H1 (cell line): Measurements from ENCODE around the gene SLC39A11. TPM values are rescaled to one million over a fixed set of nuclear protein-coding genes. Genes with fewer than 3 reads are reported as not detected.

Experiments used
- CTCF ChIA-PET: fragments of 300-600 bp; sonication (Branson Sonifier 250); formaldehyde crosslinking; loops from one replicate; lab custom pipeline; 2021; ENCODE audit not compliant: partially characterized antibody; lab: Charles Lee
- POLR2A ChIA-PET: fragments of 300-600 bp; sonication (Branson Sonifier 250); formaldehyde crosslinking; loops from one replicate; lab custom pipeline; 2021; ENCODE audit warnings: inconsistent platforms; ENCODE audit not compliant: partially characterized antibody; lab: Charles Lee
- DNase-seq, 2 experiments: peaks; one replicate each; pipeline versions ENCODE4 v3.0.0 to v3.0.0-alpha.2; 2010 to 2022; ENCODE audit warnings: low spot score in 2 of 2, low read depth in 1 of 2, mixed read lengths in 1 of 2
- FAIRE-seq: peaks from 2 replicates; lab custom pipeline; 2011; peaks lifted over from hg19 to GRCh38; lab: Jason Lieb, UNC
- H2AFZ ChIP-seq: 2 replicates; pipeline ENCODE4 v1.8.1; 2012; ENCODE audit warnings: low read length, inconsistent platforms
- H2AK5ac ChIP-seq: 2 replicates; pipeline ENCODE4 v1.6.1; 2013; ENCODE audit warnings: low read depth, low read length
- H2BK120ac ChIP-seq: replicated peaks from 2 replicates; pipeline ENCODE3; 2013; ENCODE audit warnings: low read depth, low read length, inconsistent platforms
- H2BK12ac ChIP-seq: 2 replicates; pipeline ENCODE4 v1.6.1; 2013; ENCODE audit warnings: low read depth, low read length
- H2BK15ac ChIP-seq: 2 replicates; pipeline ENCODE4 v1.6.1; 2013; ENCODE audit warnings: low read length
- H2BK20ac ChIP-seq: 2 replicates; pipeline ENCODE4 v1.6.1; 2013; ENCODE audit warnings: low read length
- H2BK5ac ChIP-seq: 2 replicates; pipeline ENCODE4 v1.6.1; 2013; ENCODE audit warnings: low read depth, low read length
- H3K14ac ChIP-seq: 2 replicates; pipeline ENCODE4 v1.6.1; 2013; ENCODE audit warnings: inconsistent platforms; ENCODE audit not compliant: insufficient read length
- H3K18ac ChIP-seq: 2 replicates; pipeline ENCODE4 v1.6.1; 2013; ENCODE audit warnings: low read length; ENCODE audit errors: extremely low read depth
- H3K23ac ChIP-seq: 2 replicates; pipeline ENCODE4 v1.6.1; 2013; ENCODE audit warnings: inconsistent platforms; ENCODE audit not compliant: insufficient read length
- H3K23me2 ChIP-seq: 2 replicates; pipeline ENCODE4 v1.6.1; 2013; ENCODE audit warnings: low read depth, low read length
- H3K27ac ChIP-seq: 2 replicates; pipeline ENCODE4 v1.6.1; 2011; ENCODE audit warnings: low read depth, low read length, inconsistent platforms
- H3K27me3 ChIP-seq, 4 experiments: replicated peaks in 1 of 4; 1 replicate in 1 of 4; 2 replicates in 3 of 4; pipeline versions ENCODE4 v1.6.1 to v1.8.1; 2011 to 2013; ENCODE audit warnings: low read length in 3 of 4, mild to moderate bottlenecking in 3 of 4, inconsistent platforms in 2 of 4, mixed read lengths in 2 of 4, moderate library complexity in 1 of 4; ENCODE audit not compliant: control insufficient read depth in 3 of 4, insufficient read depth in 3 of 4; ENCODE audit errors: extremely low read depth in 1 of 4
- H3K36me3 ChIP-seq, 4 experiments: 2 replicates each; pipeline versions ENCODE4 v1.6.1 to v1.8.1; 2011 to 2013; ENCODE audit warnings: mild to moderate bottlenecking in 4 of 4, low read length in 3 of 4, moderate library complexity in 2 of 4, control low read depth in 1 of 4, inconsistent platforms in 1 of 4; ENCODE audit not compliant: insufficient read depth in 4 of 4, control insufficient read depth in 2 of 4
- H3K4ac ChIP-seq: replicated peaks from 2 replicates; pipeline ENCODE3; 2013; ENCODE audit warnings: low read length, low read depth, mixed read lengths, inconsistent platforms; ENCODE audit not compliant: insufficient read length
- H3K4me1 ChIP-seq, 4 experiments: replicated peaks in 1 of 4; 1 replicate in 1 of 4; 2 replicates in 3 of 4; pipeline versions ENCODE4 v1.6.1 to v1.8.1; 2011 to 2013; ENCODE audit warnings: low read length in 3 of 4, inconsistent platforms in 2 of 4, mixed read lengths in 1 of 4; ENCODE audit not compliant: insufficient read depth in 4 of 4, control insufficient read depth in 3 of 4
- H3K4me2 ChIP-seq, 2 experiments: 2 replicates each; pipeline versions ENCODE4 v1.6.1 to v1.8.1; 2011 to 2013; ENCODE audit warnings: low read depth in 2 of 2, low read length in 2 of 2, control low read depth in 1 of 2, inconsistent platforms in 1 of 2, mild to moderate bottlenecking in 1 of 2; ENCODE audit not compliant: insufficient read depth in 1 of 2
- H3K4me3 ChIP-seq, 4 experiments: fragments of 200-600, 300-600 bp in 1 of 4; sonication (generic), shearing (Covaris generic), sonication (Bioruptor Twin) in 1 of 4; 2 replicates each; pipeline versions ENCODE4 v1.5.1 to v1.8.1; 2011 to 2016; ENCODE audit warnings: low read length in 4 of 4, low read depth in 3 of 4, control low read depth in 2 of 4, inconsistent platforms in 2 of 4, mild to moderate bottlenecking in 2 of 4, mixed read lengths in 1 of 4, moderate library complexity in 1 of 4; ENCODE audit not compliant: insufficient read depth in 2 of 4; ENCODE audit errors: extremely low read depth in 1 of 4
- H3K56ac ChIP-seq: replicated peaks from 2 replicates; pipeline ENCODE3; 2013; ENCODE audit warnings: low read depth, mild to moderate bottlenecking, mixed read lengths, low read length, inconsistent platforms; ENCODE audit not compliant: insufficient read length
- H3K79me1 ChIP-seq: 2 replicates; pipeline ENCODE4 v1.6.1; 2013; ENCODE audit warnings: low read depth, low read length, control low read depth
- H3K79me2 ChIP-seq, 2 experiments: 2 replicates each; pipeline versions ENCODE4 v1.6.1 to v1.8.1; 2012 to 2013; ENCODE audit warnings: low read length in 2 of 2, mild to moderate bottlenecking in 2 of 2, inconsistent platforms in 1 of 2; ENCODE audit not compliant: insufficient read depth in 2 of 2, control insufficient read depth in 1 of 2
- H3K9ac ChIP-seq, 4 experiments: replicated peaks in 1 of 4; 1 replicate in 1 of 4; 2 replicates in 3 of 4; pipeline versions ENCODE4 v1.6.1 to v1.8.1; 2011 to 2013; ENCODE audit warnings: low read depth in 3 of 4, low read length in 3 of 4, control low read depth in 2 of 4, mild to moderate bottlenecking in 2 of 4, moderate library complexity in 2 of 4, inconsistent platforms in 1 of 4; ENCODE audit errors: extremely low read depth in 1 of 4
- H3K9me3 ChIP-seq, 2 experiments: 2 replicates each; pipeline versions ENCODE4 v1.6.1 to v1.8.1; 2012 to 2013; ENCODE audit warnings: mild to moderate bottlenecking in 2 of 2, moderate library complexity in 2 of 2, control low read depth in 1 of 2, inconsistent platforms in 1 of 2, low read depth in 1 of 2, low read length in 1 of 2, mixed read lengths in 1 of 2; ENCODE audit not compliant: insufficient read depth in 2 of 2
- H4K20me1 ChIP-seq, 2 experiments: replicated peaks in 1 of 2; 2 replicates each; pipeline versions ENCODE3 to v1.8.1; 2011 to 2013; ENCODE audit warnings: inconsistent platforms in 2 of 2, low read length in 2 of 2, mild to moderate bottlenecking in 1 of 2; ENCODE audit not compliant: insufficient read depth in 2 of 2, control insufficient read depth in 1 of 2
- H4K5ac ChIP-seq: 2 replicates; pipeline ENCODE4 v1.6.1; 2013; ENCODE audit warnings: low read length, low read depth, mixed read lengths, inconsistent platforms; ENCODE audit not compliant: insufficient read length
- H4K8ac ChIP-seq: 2 replicates; pipeline ENCODE4 v1.8.0; 2013; ENCODE audit warnings: mild to moderate bottlenecking, moderate library complexity, low read length, inconsistent platforms; ENCODE audit not compliant: insufficient read depth; ENCODE audit errors: extremely low read depth
- H4K91ac ChIP-seq: replicated peaks from 2 replicates; pipeline ENCODE3; 2013; ENCODE audit warnings: low read length, mixed read lengths, inconsistent platforms; ENCODE audit not compliant: insufficient read length
- ASH2L ChIP-seq: fragments of 200-600, 300-600 bp; sonication (generic); IDR thresholded peaks from one replicate; pipeline ENCODE4 v1.7.1; 2017; ENCODE audit warnings: low read length
- CBX8 ChIP-seq: fragments of 300-800, 300-1000 bp; sonication (generic); IDR thresholded peaks from 2 replicates; pipeline ENCODE4 v1.7.1; 2016; ENCODE audit warnings: low read depth, low read length, borderline replicate concordance
- CHD2 ChIP-seq: IDR thresholded peaks from 2 replicates; pipeline ENCODE4 v1.6.1; 2012; ENCODE audit warnings: low read length, improper control_type of control experiment
- CTBP2 ChIP-seq: IDR thresholded peaks from 2 replicates; pipeline ENCODE4 v1.7.0; 2011; ENCODE audit warnings: borderline replicate concordance, mild to moderate bottlenecking, moderate library complexity, mixed read lengths, low read length; ENCODE audit not compliant: insufficient read depth, insufficient read length
- JUN ChIP-seq: IDR thresholded peaks from 2 replicates; pipeline ENCODE4 v1.6.1; 2011; ENCODE audit warnings: low read depth, mild to moderate bottlenecking, improper control_type of control experiment, low read length
- KDM1A ChIP-seq: fragments of 200-600, 300-600 bp; sonication (generic); IDR thresholded peaks from 2 replicates; pipeline ENCODE4 v1.7.1; 2016; ENCODE audit warnings: mild to moderate bottlenecking, low read length, borderline replicate concordance
- MAFK ChIP-seq: IDR thresholded peaks from 2 replicates; pipeline ENCODE4 v1.6.1; 2012; ENCODE audit warnings: low read depth, mild to moderate bottlenecking, improper control_type of control experiment, low read length
- POLR2A ChIP-seq, 2 experiments: IDR thresholded peaks; 1 replicate in 1 of 2; 2 replicates in 1 of 2; pipeline ENCODE4 v1.6.1; 2011; ENCODE audit warnings: low read depth in 2 of 2, low read length in 2 of 2, mild to moderate bottlenecking in 2 of 2; ENCODE audit errors: control extremely low read depth in 1 of 2
- SP1 ChIP-seq: IDR thresholded peaks from 2 replicates; pipeline ENCODE4 v1.6.1; 2011; ENCODE audit warnings: low read depth, low read length
- SUZ12 ChIP-seq: fragments of 200-600 bp; sonication (generic); IDR thresholded peaks from 2 replicates; pipeline ENCODE4 v1.6.1; 2012; ENCODE audit warnings: mild to moderate bottlenecking, inconsistent platforms, low read length, moderate library complexity, mixed read lengths
- TEAD4 ChIP-seq: IDR thresholded peaks from 2 replicates; pipeline ENCODE4 v1.6.1; 2012; ENCODE audit warnings: low read depth, low read length, inconsistent platforms, mixed read lengths
- WGBS, 2 experiments: shearing (Covaris generic) in 1 of 2; methylation state at CpG; one replicate each; pipeline versions ENCODE4 v1.1.6 to v1.1.7; 2013 to 2015; ENCODE audit warnings: low lambda C conversion rate in 2 of 2, mixed read lengths in 2 of 2, inconsistent platforms in 1 of 2, low coverage in 1 of 2, missing lambda C conversion rate in 1 of 2; ENCODE audit not compliant: insufficient replicate concordance in 2 of 2, insufficient coverage in 1 of 2, insufficient read length in 1 of 2; ENCODE audit errors: extremely low coverage in 1 of 2, missing lambda C conversion rate in 1 of 2; 5-methylcytosine and 5-hydroxymethylcytosine counted together
- polyA plus RNA-seq, 7 experiments: library from polyadenylated mRNA; depleted of rRNA in 3 of 7; stranded (reverse) in 5 of 7; unstranded in 2 of 7; fragments of >200 nt in 5 of 7; fragments of 200-250 nt in 2 of 7; gene quantifications; 1 replicate in 5 of 7; 2 replicates in 1 of 7; 4 replicates in 1 of 7; pipeline versions ENCODE4 v1.2.1 to v1.2.3, GENCODE V29; 2011 to 2013; ENCODE audit warnings: missing spikeins in 2 of 7, mixed read lengths in 2 of 7
- total RNA-seq: library from RNA; stranded (reverse); fragmentation: NEBNext Ultra II Directional; extraction: Animal tissue kit (Norgen Biotek cat#: 25700); gene quantifications from 2 replicates; pipeline ENCODE4 v1.2.1, GENCODE V29; 2021
- TF ChIP-seq, protein P1 (sequence below): IDR thresholded peaks from 2 replicates; pipeline ENCODE4 v1.6.1; 2012; ENCODE audit warnings: inconsistent platforms
- TF ChIP-seq, protein P2 (sequence below): IDR thresholded peaks from 2 replicates; pipeline ENCODE4 v1.6.1; 2012; ENCODE audit warnings: low read length, inconsistent platforms

Gene SLC39A11
- total and polyA plus RNA-seq, 2 of the 8 experiments (the other 6 are each of a cell fraction or from before 2014, with no cell fraction given): 12.2 to 19.6 TPM

DNA sequence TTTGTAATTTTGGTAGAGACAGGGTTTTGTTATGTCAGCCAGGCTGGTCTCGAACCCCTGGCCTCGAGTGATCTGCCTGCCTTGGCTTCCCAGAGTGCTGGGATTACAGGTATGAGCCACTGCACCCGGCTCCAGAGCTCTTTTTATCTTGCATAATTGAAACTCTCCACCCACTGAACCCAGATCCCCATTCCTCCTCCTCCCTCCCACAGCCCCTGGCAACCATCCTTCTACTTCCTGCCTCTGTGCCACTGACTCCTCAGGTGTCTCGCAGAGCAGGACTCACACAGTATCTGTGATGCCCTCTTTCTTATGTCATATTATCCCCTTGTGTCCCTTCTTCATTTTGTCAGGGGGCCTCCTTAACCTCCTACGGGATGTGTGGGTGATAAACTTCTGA is 340.7 kb downstream of the SLC39A11 start:
- no peak overlapping the region for H3K23ac ChIP-seq
- no peak overlapping the region for H2AK5ac ChIP-seq
- no peaks in the 10 kb centered on the region for H3K79me1 ChIP-seq
- FAIRE-seq: no peak
- CTCF ChIA-PET: interaction anchor here (1.4 to 1.7 kb wide), 4 partner anchors 12 to 234 kb away, joined by 3 to 8 read pairs (median 4); no protein-coding TSS in a partner anchor
- no peaks in the 10 kb centered on the region for H4K20me1 ChIP-seq
- no peak overlapping the region for H2AFZ ChIP-seq
- no peak overlapping the region for H4K8ac ChIP-seq
- no peaks in the 10 kb centered on the region for H3K23me2 ChIP-seq
- H3K4me2 ChIP-seq: no peak overlapping the region
- no peak overlapping the region for H3K4ac ChIP-seq
- no peak overlapping the region for H2BK12ac ChIP-seq
- H3K79me2 ChIP-seq: no peaks in the 10 kb centered on the region
- no peak overlapping the region for H3K27ac ChIP-seq
- no peak overlapping the region for H3K56ac ChIP-seq
- H4K91ac ChIP-seq: no peak overlapping the region
- no peak for DNase-seq
- no peaks in the 10 kb centered on the region for H3K4me1 ChIP-seq
- H2BK15ac ChIP-seq: no peak overlapping the region
- no peak overlapping the region for H2BK5ac ChIP-seq
- H3K9ac ChIP-seq: no peak overlapping the region
- H4K5ac ChIP-seq: no peak overlapping the region
- H2BK120ac ChIP-seq: no peak overlapping the region
- WGBS, 2 experiments: 96% methylated on average over 5 of the region's 5 CpGs; no CpG with 5 or more reads in 1 of the 2 experiments
- H3K14ac ChIP-seq: no peak overlapping the region
- no peaks in the 10 kb centered on the region for H3K36me3 ChIP-seq
- H3K4me3 ChIP-seq: no peak overlapping the region
- no peak overlapping the region for H3K18ac ChIP-seq
- no peak overlapping the region for H2BK20ac ChIP-seq
- POLR2A ChIA-PET: interaction anchor here (0.7 kb wide), 1 partner anchor 257 kb away, joined by 3 read pairs; no protein-coding TSS in a partner anchor
- peaks cover 0 to 2% of the 10 kb centered on the region in 2 experiments; a peak in 1 of 4 replicates for H3K9me3 ChIP-seq
- H3K27me3 ChIP-seq: no peaks in the 10 kb centered on the region
- TF ChIP-seq SP1 (no peak), ASH2L (no peak), CHD2 (no peak), CTBP2 (no peak), SUZ12 (no peak), CBX8 (no peak), JUN (no peak), TEAD4 (no peak), KDM1A (no peak), MAFK (no peak), POLR2A (IDR thresholded peaks at IDR 0.05; ENCODE audit: control extremely low read depth in 1 of 2, low read depth in 2 of 2, low read length in 2 of 2) (no peak)
- TF ChIP-seq, protein P1, sequence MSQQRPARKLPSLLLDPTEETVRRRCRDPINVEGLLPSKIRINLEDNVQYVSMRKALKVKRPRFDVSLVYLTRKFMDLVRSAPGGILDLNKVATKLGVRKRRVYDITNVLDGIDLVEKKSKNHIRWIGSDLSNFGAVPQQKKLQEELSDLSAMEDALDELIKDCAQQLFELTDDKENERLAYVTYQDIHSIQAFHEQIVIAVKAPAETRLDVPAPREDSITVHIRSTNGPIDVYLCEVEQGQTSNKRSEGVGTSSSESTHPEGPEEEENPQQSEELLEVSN: no peak
- TF ChIP-seq, protein P2, sequence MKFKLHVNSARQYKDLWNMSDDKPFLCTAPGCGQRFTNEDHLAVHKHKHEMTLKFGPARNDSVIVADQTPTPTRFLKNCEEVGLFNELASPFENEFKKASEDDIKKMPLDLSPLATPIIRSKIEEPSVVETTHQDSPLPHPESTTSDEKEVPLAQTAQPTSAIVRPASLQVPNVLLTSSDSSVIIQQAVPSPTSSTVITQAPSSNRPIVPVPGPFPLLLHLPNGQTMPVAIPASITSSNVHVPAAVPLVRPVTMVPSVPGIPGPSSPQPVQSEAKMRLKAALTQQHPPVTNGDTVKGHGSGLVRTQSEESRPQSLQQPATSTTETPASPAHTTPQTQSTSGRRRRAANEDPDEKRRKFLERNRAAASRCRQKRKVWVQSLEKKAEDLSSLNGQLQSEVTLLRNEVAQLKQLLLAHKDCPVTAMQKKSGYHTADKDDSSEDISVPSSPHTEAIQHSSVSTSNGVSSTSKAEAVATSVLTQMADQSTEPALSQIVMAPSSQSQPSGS: no peak
